ENCODE measurements around the gene TBC1D4. TPM values are rescaled to one million over a fixed set of nuclear protein-coding genes. Genes with fewer than 3 reads are reported as not detected.

The TBC1D4 gene
- polyA plus RNA-seq, 1 of the 3 experiments (the other 2 are of a cell fraction): 8.8 TPM

DNA sequence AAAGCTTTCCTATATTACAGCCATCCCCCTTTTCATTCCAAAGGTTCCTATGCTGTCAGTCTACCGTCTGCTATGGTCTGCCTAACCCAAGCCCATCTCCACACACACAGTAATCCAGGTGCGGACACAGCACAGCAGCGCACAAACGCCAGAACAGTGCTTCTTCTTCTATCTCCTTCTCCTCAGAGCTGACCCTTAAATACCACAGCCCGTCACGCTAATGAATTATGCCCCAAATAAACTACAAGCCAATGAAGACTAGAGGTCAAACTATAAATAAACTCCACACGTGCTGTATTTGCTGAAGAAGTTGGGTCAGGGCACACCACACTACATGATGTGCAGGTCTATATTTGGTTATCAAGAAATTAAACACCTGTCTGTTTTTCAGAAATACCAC is 71.8 kb downstream of the TBC1D4 start:
- CTCF ChIA-PET: interaction anchor here (1.2 kb wide), 1 partner anchor 72 kb away, joined by 4 read pairs; the partner anchor contains the start of gene TBC1D4
- Histone ChIP-seq H3F3A (replicated peaks; ENCODE audit: insufficient read depth) (no peaks in the 10 kb centered on the region), H2AFZ (ENCODE audit: low read depth) (no peak overlapping the region), H3K9me2 (no peaks in the 10 kb centered on the region), H3K79me2 (ENCODE audit: insufficient read depth) (no peaks in the 10 kb centered on the region; the same call in 1 of the 2 replicates), H3K27me3 (ENCODE audit: insufficient read depth) (no peaks in the 10 kb centered on the region), H3K9me3 (no peaks in the 10 kb centered on the region), H4K20me1 (ENCODE audit: insufficient read depth) (no peaks in the 10 kb centered on the region), H3K4me1 (ENCODE audit: control insufficient read depth in 1 of 2, insufficient read depth in 2 of 2, low read depth in 1 of 2, low read length in 1 of 2) (no peaks in the 10 kb centered on the region; a peak in 1 of 4 replicates), H3K4me2 (no peak overlapping the region), H3K4me3 (ENCODE audit: low read depth in 2 of 2, low read length in 1 of 2) (no peak overlapping the region), H3K9ac (no peak overlapping the region), H3K27ac (ENCODE audit: low read depth in 2 of 2, low read length in 1 of 2) (no peak overlapping the region), H3K36me3 (replicated peaks in 1 of 2; ENCODE audit: control insufficient read depth in 1 of 2, insufficient read depth in 2 of 2, low read length in 1 of 2) (no peaks in the 10 kb centered on the region)
- no peak for DNase-seq
- TF ChIP-seq, protein P1, sequence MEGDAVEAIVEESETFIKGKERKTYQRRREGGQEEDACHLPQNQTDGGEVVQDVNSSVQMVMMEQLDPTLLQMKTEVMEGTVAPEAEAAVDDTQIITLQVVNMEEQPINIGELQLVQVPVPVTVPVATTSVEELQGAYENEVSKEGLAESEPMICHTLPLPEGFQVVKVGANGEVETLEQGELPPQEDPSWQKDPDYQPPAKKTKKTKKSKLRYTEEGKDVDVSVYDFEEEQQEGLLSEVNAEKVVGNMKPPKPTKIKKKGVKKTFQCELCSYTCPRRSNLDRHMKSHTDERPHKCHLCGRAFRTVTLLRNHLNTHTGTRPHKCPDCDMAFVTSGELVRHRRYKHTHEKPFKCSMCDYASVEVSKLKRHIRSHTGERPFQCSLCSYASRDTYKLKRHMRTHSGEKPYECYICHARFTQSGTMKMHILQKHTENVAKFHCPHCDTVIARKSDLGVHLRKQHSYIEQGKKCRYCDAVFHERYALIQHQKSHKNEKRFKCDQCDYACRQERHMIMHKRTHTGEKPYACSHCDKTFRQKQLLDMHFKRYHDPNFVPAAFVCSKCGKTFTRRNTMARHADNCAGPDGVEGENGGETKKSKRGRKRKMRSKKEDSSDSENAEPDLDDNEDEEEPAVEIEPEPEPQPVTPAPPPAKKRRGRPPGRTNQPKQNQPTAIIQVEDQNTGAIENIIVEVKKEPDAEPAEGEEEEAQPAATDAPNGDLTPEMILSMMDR (IDR thresholded peaks at IDR 0.05): no peak
- POLR2A ChIA-PET: no interaction called here
- 96% methylated on average over 7 of the region's 7 CpGs for WGBS (ENCODE audit: low lambda C conversion rate)

GRCh38 chr13:75407998-75408397 is 74.0 kb downstream of the TBC1D4 start:
- Histone ChIP-seq H3K4me1 (ENCODE audit: control insufficient read depth in 1 of 2, insufficient read depth in 2 of 2, low read depth in 1 of 2, low read length in 1 of 2) (peaks cover 0 to under 1% of the 10 kb centered on the region in 2 experiments; a peak in 1 of 4 replicates), H3K79me2 (ENCODE audit: insufficient read depth) (no peaks in the 10 kb centered on the region; the same call in 1 of the 2 replicates), H3F3A (replicated peaks; ENCODE audit: insufficient read depth) (peaks cover 3% of the 10 kb centered on the region), H3K36me3 (replicated peaks in 1 of 2; ENCODE audit: control insufficient read depth in 1 of 2, insufficient read depth in 2 of 2, low read length in 1 of 2) (no peaks in the 10 kb centered on the region), H2AFZ (ENCODE audit: low read depth) (no peak overlapping the region), H3K9me3 (no peaks in the 10 kb centered on the region), H3K9ac (no peak overlapping the region), H4K20me1 (ENCODE audit: insufficient read depth) (no peaks in the 10 kb centered on the region), H3K9me2 (no peaks in the 10 kb centered on the region), H3K4me3 (ENCODE audit: low read depth in 2 of 2, low read length in 1 of 2) (no peak overlapping the region), H3K4me2 (no peak overlapping the region), H3K27me3 (ENCODE audit: insufficient read depth) (no peaks in the 10 kb centered on the region), H3K27ac (ENCODE audit: low read depth in 2 of 2, low read length in 1 of 2) (no peak overlapping the region)
- no peak for DNase-seq
- TF ChIP-seq RXRA (IDR thresholded peaks at IDR 0.05; ENCODE audit: borderline replicate concordance, low read depth) (no peak), MXI1 (IDR thresholded peaks at IDR 0.05; ENCODE audit: low read depth, low read length) (no peak)
- CTCF ChIA-PET: no interaction called here
- POLR2A ChIA-PET: no interaction called here
- 94% methylated on average over 5 of the region's 5 CpGs for WGBS (ENCODE audit: low lambda C conversion rate)

GRCh38 chr13:75407473-75407872 is 74.5 kb downstream of the TBC1D4 start:
- Histone ChIP-seq H3K4me2 (no peak overlapping the region), H3F3A (replicated peaks; ENCODE audit: insufficient read depth) (peaks cover 3% of the 10 kb centered on the region), H3K4me1 (ENCODE audit: control insufficient read depth in 1 of 2, insufficient read depth in 2 of 2, low read depth in 1 of 2, low read length in 1 of 2) (peaks cover 0 to 4% of the 10 kb centered on the region in 2 experiments; a peak in 2 of 4 replicates), H3K4me3 (ENCODE audit: low read depth in 2 of 2, low read length in 1 of 2) (no peak overlapping the region), H3K9me2 (no peaks in the 10 kb centered on the region), H3K79me2 (ENCODE audit: insufficient read depth) (no peaks in the 10 kb centered on the region; the same call in 1 of the 2 replicates), H2AFZ (ENCODE audit: low read depth) (no peak overlapping the region), H3K9ac (no peak overlapping the region), H3K9me3 (no peaks in the 10 kb centered on the region), H3K36me3 (replicated peaks in 1 of 2; ENCODE audit: control insufficient read depth in 1 of 2, insufficient read depth in 2 of 2, low read length in 1 of 2) (no peaks in the 10 kb centered on the region), H4K20me1 (ENCODE audit: insufficient read depth) (no peaks in the 10 kb centered on the region), H3K27me3 (ENCODE audit: insufficient read depth) (no peaks in the 10 kb centered on the region), H3K27ac (ENCODE audit: low read depth in 2 of 2, low read length in 1 of 2) (no peak overlapping the region)
- TF ChIP-seq SMC3 (IDR thresholded peaks at IDR 0.05; ENCODE audit: low read depth, low read length) (no peak), EP300 (IDR thresholded peaks at IDR 0.05; ENCODE audit: borderline replicate concordance in 1 of 2, low read depth in 1 of 2, low read length in 1 of 2) (no peak), RFX5 (IDR thresholded peaks at IDR 0.05; ENCODE audit: low read length) (no peak), TCF12 (IDR thresholded peaks at IDR 0.05) (no peak), GATA2 (CRISPR knock-in tag; IDR thresholded peaks at IDR 0.05) (no peak), YY1 (IDR thresholded peaks at IDR 0.05; ENCODE audit: low read depth) (no peak), RAD21 (IDR thresholded peaks at IDR 0.05; ENCODE audit: low read length) (no peak), NRF1 (IDR thresholded peaks at IDR 0.05; ENCODE audit: low read depth, low read length) (no peak), FOSL2 (IDR thresholded peaks at IDR 0.05; ENCODE audit: borderline replicate concordance, low read depth) (no peak), EZH2phosphoT487 (IDR thresholded peaks at IDR 0.05; ENCODE audit: borderline replicate concordance, low read depth) (no peak)
- TF ChIP-seq, protein P2, sequence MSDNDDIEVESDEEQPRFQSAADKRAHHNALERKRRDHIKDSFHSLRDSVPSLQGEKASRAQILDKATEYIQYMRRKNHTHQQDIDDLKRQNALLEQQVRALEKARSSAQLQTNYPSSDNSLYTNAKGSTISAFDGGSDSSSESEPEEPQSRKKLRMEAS (IDR thresholded peaks at IDR 0.05; ENCODE audit: low read depth): no peak
- TF ChIP-seq, protein P3, sequence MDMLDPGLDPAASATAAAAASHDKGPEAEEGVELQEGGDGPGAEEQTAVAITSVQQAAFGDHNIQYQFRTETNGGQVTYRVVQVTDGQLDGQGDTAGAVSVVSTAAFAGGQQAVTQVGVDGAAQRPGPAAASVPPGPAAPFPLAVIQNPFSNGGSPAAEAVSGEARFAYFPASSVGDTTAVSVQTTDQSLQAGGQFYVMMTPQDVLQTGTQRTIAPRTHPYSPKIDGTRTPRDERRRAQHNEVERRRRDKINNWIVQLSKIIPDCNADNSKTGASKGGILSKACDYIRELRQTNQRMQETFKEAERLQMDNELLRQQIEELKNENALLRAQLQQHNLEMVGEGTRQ (IDR thresholded peaks at IDR 0.05; ENCODE audit: borderline replicate concordance, low read depth, low read length): no peak
- DNase-seq: no peak
- 89% methylated on average over 4 of the region's 4 CpGs for WGBS (ENCODE audit: low lambda C conversion rate)
- ChIA-PET POLR2A (no interaction called here), CTCF (no interaction called here)

Data from SK-N-SH (cell line).